H9 (cell line): Measurements from ENCODE around the gene DMD. TPM values are rescaled to one million over a fixed set of nuclear protein-coding genes. Genes with fewer than 3 reads are reported as not detected.

Source experiments
- DNase-seq: peaks from one replicate; pipeline ENCODE4 v3.0.0-alpha.2; 2017
- H2AFZ ChIP-seq: one replicate; pipeline ENCODE4 v1.6.1; 2013; ENCODE audit warnings: mild to moderate bottlenecking, low read length, control low read depth, moderate library complexity
- H2AK5ac ChIP-seq: 2 replicates; pipeline ENCODE4 v1.6.1; 2013; ENCODE audit warnings: low read length, control low read depth, mixed read lengths; ENCODE audit not compliant: insufficient read length
- H2BK120ac ChIP-seq: one replicate; pipeline ENCODE4 v1.6.1; 2013; ENCODE audit warnings: low read depth, mild to moderate bottlenecking, low read length, control low read depth, inconsistent platforms; ENCODE audit not compliant: poor library complexity, severe bottlenecking
- H2BK12ac ChIP-seq: 2 replicates; pipeline ENCODE4 v1.6.1; 2013; ENCODE audit warnings: low read length, control low read depth, mixed read lengths, low read depth; ENCODE audit not compliant: insufficient read length
- H2BK15ac ChIP-seq: 2 replicates; pipeline ENCODE4 v1.6.1; 2013; ENCODE audit warnings: low read depth, low read length, control low read depth
- H2BK20ac ChIP-seq: one replicate; pipeline ENCODE4 v1.6.1; 2013; ENCODE audit warnings: low read depth, mild to moderate bottlenecking, low read length, control low read depth, inconsistent platforms; ENCODE audit not compliant: poor library complexity, severe bottlenecking
- H2BK5ac ChIP-seq: 2 replicates; pipeline ENCODE4 v1.6.1; 2013; ENCODE audit warnings: low read length, control low read depth, mixed read lengths; ENCODE audit not compliant: insufficient read length
- H3K14ac ChIP-seq: 2 replicates; pipeline ENCODE4 v1.6.1; 2013; ENCODE audit warnings: low read length, control low read depth; ENCODE audit not compliant: insufficient read depth
- H3K18ac ChIP-seq: 2 replicates; pipeline ENCODE4 v1.6.1; 2013; ENCODE audit warnings: low read depth, mild to moderate bottlenecking, mixed read lengths, low read length, control low read depth; ENCODE audit not compliant: insufficient read length
- H3K23ac ChIP-seq: 2 replicates; pipeline ENCODE4 v1.6.1; 2013; ENCODE audit warnings: low read length, control low read depth, mixed read lengths, low read depth; ENCODE audit not compliant: insufficient read length
- H3K23me2 ChIP-seq: 2 replicates; pipeline ENCODE4 v1.6.1; 2013; ENCODE audit warnings: low read depth, mild to moderate bottlenecking, mixed read lengths, low read length, control low read depth; ENCODE audit not compliant: insufficient read length, poor library complexity, severe bottlenecking
- H3K27ac ChIP-seq: 2 replicates; pipeline ENCODE4 v1.5.1; 2013; ENCODE audit warnings: low read length, control low read depth, mixed read lengths, low read depth; ENCODE audit not compliant: insufficient read length
- H3K27me3 ChIP-seq: 2 replicates; pipeline ENCODE4 v1.6.1; 2013; ENCODE audit warnings: low read length, control low read depth, inconsistent platforms; ENCODE audit not compliant: insufficient read depth
- H3K4ac ChIP-seq: 2 replicates; pipeline ENCODE4 v1.6.1; 2013; ENCODE audit warnings: low read depth, mild to moderate bottlenecking, control low read depth, inconsistent platforms, low read length, moderate library complexity
- H3K4me1 ChIP-seq: 2 replicates; pipeline ENCODE4 v1.6.1; 2013; ENCODE audit warnings: low read length, control low read depth, inconsistent platforms; ENCODE audit not compliant: insufficient read depth
- H3K4me2 ChIP-seq: 2 replicates; pipeline ENCODE4 v1.6.1; 2013; ENCODE audit warnings: low read length, control low read depth, mixed read lengths; ENCODE audit not compliant: insufficient read length, insufficient read depth
- H3K56ac ChIP-seq: 2 replicates; pipeline ENCODE4 v1.6.1; 2013; ENCODE audit warnings: low read depth, mild to moderate bottlenecking, mixed read lengths, low read length, control low read depth; ENCODE audit not compliant: insufficient read length
- H3K79me1 ChIP-seq: 2 replicates; pipeline ENCODE4 v1.6.1; 2013; ENCODE audit warnings: low read depth, mild to moderate bottlenecking, moderate library complexity, low read length, control low read depth, inconsistent platforms; ENCODE audit not compliant: insufficient read depth, poor library complexity, severe bottlenecking
- H3K79me2 ChIP-seq: 2 replicates; pipeline ENCODE4 v1.6.1; 2013; ENCODE audit warnings: low read length, control low read depth, inconsistent platforms; ENCODE audit not compliant: insufficient read depth
- H3K9ac ChIP-seq: 2 replicates; pipeline ENCODE4 v1.6.1; 2013; ENCODE audit warnings: low read length, control low read depth, mixed read lengths; ENCODE audit not compliant: insufficient read length; ENCODE audit errors: extremely low read depth
- H3K9me3 ChIP-seq: one replicate; pipeline ENCODE4 v1.6.1; 2013; ENCODE audit warnings: low read depth, low read length, inconsistent platforms; ENCODE audit not compliant: control insufficient read depth
- H3T11ph ChIP-seq: one replicate; pipeline ENCODE4 v1.6.1; 2013; ENCODE audit warnings: mild to moderate bottlenecking, low read length, control low read depth, inconsistent platforms
- H4K20me1 ChIP-seq: one replicate; pipeline ENCODE4 v1.6.1; 2013; ENCODE audit not compliant: control insufficient read depth, insufficient read length, insufficient read depth
- H4K5ac ChIP-seq: 2 replicates; pipeline ENCODE4 v1.6.1; 2013; ENCODE audit warnings: low read depth, mild to moderate bottlenecking, mixed read lengths, low read length, control low read depth; ENCODE audit not compliant: insufficient read length
- H4K8ac ChIP-seq: replicated peaks from 2 replicates; pipeline ENCODE4 v1.6.1; 2013; ENCODE audit warnings: low read length, control low read depth, mixed read lengths, low read depth; ENCODE audit not compliant: insufficient read length
- H4K91ac ChIP-seq: 2 replicates; pipeline ENCODE4 v1.6.1; 2013; ENCODE audit warnings: low read depth, mild to moderate bottlenecking, moderate library complexity, mixed read lengths, low read length, control low read depth; ENCODE audit not compliant: insufficient read length
- H3K27ac Mint-ChIP-seq, 3 experiments: 2 replicates in 2 of 3; 3 replicates in 1 of 3; pipeline ENCODE4 v1.8.0; 2020 to 2021; ENCODE audit warnings: mixed read lengths in 3 of 3, mild to moderate bottlenecking in 1 of 3, moderate library complexity in 1 of 3
- H3K27me3 Mint-ChIP-seq: 2 replicates; pipeline ENCODE4 v1.8.0; 2021; ENCODE audit warnings: low read depth, mild to moderate bottlenecking, moderate library complexity, mixed read lengths
- H3K36me3 Mint-ChIP-seq, 3 experiments: 2 replicates in 2 of 3; 3 replicates in 1 of 3; pipeline ENCODE4 v1.8.0; 2020 to 2021; ENCODE audit warnings: low read depth in 3 of 3, mixed read lengths in 3 of 3; ENCODE audit not compliant: insufficient read depth in 1 of 3
- H3K4me1 Mint-ChIP-seq, 2 experiments: 2 replicates each; pipeline ENCODE4 v1.8.0; 2020; ENCODE audit warnings: mixed read lengths in 2 of 2
- H3K4me3 Mint-ChIP-seq, 2 experiments: 2 replicates in 1 of 2; 3 replicates in 1 of 2; pipeline ENCODE4 v1.8.0; 2020 to 2021; ENCODE audit warnings: mild to moderate bottlenecking in 2 of 2, mixed read lengths in 2 of 2, moderate library complexity in 1 of 2
- H3K9me3 Mint-ChIP-seq, 2 experiments: 2 replicates in 1 of 2; 3 replicates in 1 of 2; pipeline ENCODE4 v1.8.0; 2020; ENCODE audit warnings: mild to moderate bottlenecking in 2 of 2, mixed read lengths in 2 of 2, moderate library complexity in 1 of 2
- CTCF ChIP-seq: fragments of 200-600 bp; sonication (generic); conservative IDR thresholded peaks from 3 replicates; pipeline ENCODE4 v1.8.0; 2021; ENCODE audit warnings: antibody characterized with exemption, mild to moderate bottlenecking
- WGBS: extraction: QIAGEN DNeasy Blood & Tissue Kit; methylation state at CpG from one replicate; pipeline ENCODE4 v1.1.7; 2013; ENCODE audit warnings: missing lambda C conversion rate, low lambda C conversion rate, mixed read lengths; ENCODE audit not compliant: insufficient read length; ENCODE audit errors: extremely low coverage; 5-methylcytosine and 5-hydroxymethylcytosine counted together
- total RNA-seq: library from RNA; stranded (reverse); gene quantifications from 2 replicates; pipeline ENCODE4 v1.2.1, GENCODE V29; 2021

The DMD gene
- total RNA-seq, 1 experiment from 2014 or later, result 3.8 TPM

DNA sequence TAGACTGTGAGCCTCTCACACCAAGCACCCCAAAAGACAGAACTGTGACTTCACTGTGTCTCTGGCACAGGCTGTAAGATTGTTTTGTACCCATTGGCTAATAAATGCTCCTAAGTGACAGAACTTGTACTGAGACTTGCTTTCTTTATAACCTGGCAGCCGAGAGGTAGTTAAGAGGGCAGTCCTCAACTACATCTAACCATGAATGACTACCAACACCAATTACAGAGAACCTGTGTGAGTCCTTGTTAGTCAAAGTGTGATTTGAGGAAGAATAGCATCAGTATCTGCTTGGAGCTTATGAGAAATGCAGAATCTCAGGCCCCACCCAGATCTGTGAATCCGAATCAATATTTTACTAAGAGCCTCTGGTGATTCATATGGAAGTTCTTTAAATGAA is 1985.5 kb downstream of the DMD start:
- peaks cover 0 to 5% of the 10 kb centered on the region in 2 experiments; a peak in 2 of 4 replicates for H3K4me1 Mint-ChIP-seq

More for the DNA sequence above, 1985.5 kb downstream of the DMD start:
- Mint-ChIP-seq H3K9me3 (peaks cover 31 to 41% of the 10 kb centered on the region in 2 experiments), H3K4me3 (no peak overlapping the region), H3K27ac (no peak overlapping the region), H3K36me3 (peaks cover 0 to 7% (median 0%) of the 10 kb centered on the region in 3 experiments; a peak in 3 of 7 replicates), H3K27me3 (no peaks in the 10 kb centered on the region)
- no peak overlapping the region for H4K91ac ChIP-seq
- H4K20me1 ChIP-seq, result no peaks in the 10 kb centered on the region
- H3K23ac ChIP-seq, result no peak overlapping the region
- WGBS, result no CpG with 5 or more reads among the region's 2 CpGs
- no peaks in the 10 kb centered on the region for H3K4me1 ChIP-seq
- H3K79me1 ChIP-seq, result no peaks in the 10 kb centered on the region
- no peak overlapping the region for H3K14ac ChIP-seq
- no peaks in the 10 kb centered on the region for H3K27me3 ChIP-seq
- H3K18ac ChIP-seq, result no peak overlapping the region
- H2BK20ac ChIP-seq, result no peak overlapping the region
- no peak overlapping the region for H2BK120ac ChIP-seq
- no peak overlapping the region for H4K8ac ChIP-seq
- H4K5ac ChIP-seq, result no peak overlapping the region
- H2AFZ ChIP-seq, result no peak overlapping the region
- no peak overlapping the region for H3K4me2 ChIP-seq
- H3K56ac ChIP-seq, result no peak overlapping the region
- H3K27ac ChIP-seq, result no peak overlapping the region
- no peak overlapping the region for H3K4ac ChIP-seq
- no peak overlapping the region for H2BK12ac ChIP-seq
- TF ChIP-seq CTCF, result no peak
- no peak overlapping the region for H2BK15ac ChIP-seq
- H3K9me3 ChIP-seq, result no peaks in the 10 kb centered on the region
- no peak for DNase-seq
- no peak overlapping the region for H2BK5ac ChIP-seq
- H3K9ac ChIP-seq, result no peak overlapping the region
- no peak overlapping the region for H3T11ph ChIP-seq
- H2AK5ac ChIP-seq, result no peak overlapping the region
- H3K79me2 ChIP-seq, result no peaks in the 10 kb centered on the region
- H3K23me2 ChIP-seq, result no peaks in the 10 kb centered on the region
